GM12878 (cell line): ENCODE measurements around the gene KRCC1. TPM values are rescaled to one million over a fixed set of nuclear protein-coding genes. Genes with fewer than 3 reads are reported as not detected.

ENCODE experiments used
- ATAC-seq: fragments of 200-7000 bp; cut with Tn5 transposase; 3 replicates; pipeline ENCODE4 v1.9.1; 2020; ENCODE audit warnings: mild to moderate bottlenecking, moderate library complexity
- BruUV-seq: library from RNA; stranded (reverse); fragments of 400-500 nt; replicated peaks from 2 replicates; lab custom pipeline; 2021; lab: Mats Ljungman, UMichigan
- CTCF ChIA-PET: fragments of 300-600 bp; sonication (Branson Sonifier 250); formaldehyde crosslinking; extraction: SDS; loops from one replicate; lab custom pipeline; 2021; ENCODE audit warnings: inconsistent platforms; lab: Yijun Ruan, JAX
- POLR2A ChIA-PET: fragments of 350-600 bp; formaldehyde crosslinking; extraction: SDS; loops from one replicate; lab custom pipeline; 2021; ENCODE audit warnings: inconsistent platforms; lab: Charles Lee
- RAD21 ChIA-PET: fragments of 300-600 bp; sonication (Branson Sonifier 250); formaldehyde crosslinking; loops from one replicate; lab custom pipeline; 2023; ENCODE audit warnings: antibody characterized with exemption; ENCODE audit not compliant: unreplicated experiment; lab: Charles Lee
- SMC1A ChIA-PET: fragments of 300-600 bp; sonication (Branson Sonifier 250); formaldehyde crosslinking; loops from one replicate; lab custom pipeline; 2023; ENCODE audit not compliant: unreplicated experiment, uncharacterized antibody; lab: Charles Lee
- DNase-seq: peaks from one replicate; pipeline ENCODE4 v3.0.0-alpha.2; 2011; ENCODE audit warnings: low read depth, low spot score
- FAIRE-seq: peaks from 3 replicates; lab custom pipeline; 2011; peaks lifted over from hg19 to GRCh38; lab: Jason Lieb, UNC
- H2AFZ ChIP-seq: 2 replicates; pipeline ENCODE4 v1.6.0; 2011; ENCODE audit warnings: low read depth, low read length, control low read depth; ENCODE audit not compliant: control insufficient read depth
- H3K27ac ChIP-seq: 2 replicates; pipeline ENCODE4 v1.5.1; 2011; ENCODE audit warnings: control low read depth; ENCODE audit not compliant: control insufficient read depth, insufficient read depth
- H3K27me3 ChIP-seq, 2 experiments: replicated peaks in 1 of 2; 2 replicates each; pipeline versions ENCODE4 v1.6.0 to v1.6.1; 2011; ENCODE audit warnings: low read length in 1 of 2; ENCODE audit not compliant: control insufficient read depth in 2 of 2, insufficient read depth in 2 of 2
- H3K36me3 ChIP-seq, 2 experiments: 2 replicates each; pipeline ENCODE4 v1.5.1; 2011; ENCODE audit warnings: low read length in 1 of 2; ENCODE audit not compliant: control insufficient read depth in 2 of 2, insufficient read depth in 2 of 2
- H3K4me1 ChIP-seq: 2 replicates; pipeline ENCODE4 v1.6.1; 2011; ENCODE audit warnings: mild to moderate bottlenecking, low read length, moderate library complexity, mixed read lengths; ENCODE audit not compliant: control insufficient read depth, insufficient read depth
- H3K4me2 ChIP-seq: 2 replicates; pipeline ENCODE4 v1.6.0; 2011; ENCODE audit warnings: control low read depth; ENCODE audit not compliant: control insufficient read depth, insufficient read depth
- H3K4me3 ChIP-seq: fragments of 200-600 bp; sonication (generic); 2 replicates; pipeline ENCODE4 v1.5.1; 2016
- H3K79me2 ChIP-seq: 2 replicates; pipeline ENCODE4 v1.6.0; 2011; ENCODE audit warnings: low read length; ENCODE audit not compliant: control insufficient read depth, insufficient read depth
- H3K9ac ChIP-seq: 2 replicates; pipeline ENCODE4 v1.8.0; 2011; ENCODE audit warnings: low read length, control low read depth, mixed read lengths; ENCODE audit not compliant: control insufficient read depth, insufficient read depth
- H3K9me3 ChIP-seq: replicated peaks from 3 replicates; pipeline ENCODE4 v1.5.1; 2011; ENCODE audit warnings: mild to moderate bottlenecking, low read length; ENCODE audit not compliant: control insufficient read depth, insufficient read depth
- H4K20me1 ChIP-seq: 2 replicates; pipeline ENCODE4 v1.6.0; 2011; ENCODE audit not compliant: control insufficient read depth, insufficient read depth
- CBFB ChIP-seq: IDR thresholded peaks from 2 replicates; pipeline ENCODE4 v1.6.1; 2016; ENCODE audit warnings: antibody characterized with exemption, low read depth
- ELK1 ChIP-seq: IDR thresholded peaks from 2 replicates; pipeline ENCODE4 v1.6.1; 2012; ENCODE audit warnings: low read depth, low read length, improper control_type of control experiment
- FOXK2 ChIP-seq: fragments of 450-650 bp; IDR thresholded peaks from 2 replicates; pipeline ENCODE4 v1.6.1; 2017; ENCODE audit warnings: mild to moderate bottlenecking, moderate library complexity
- HCFC1 ChIP-seq: fragments of 150-350 bp; IDR thresholded peaks from 2 replicates; pipeline ENCODE4 v1.6.1; 2014; ENCODE audit warnings: low read length
- MXI1 ChIP-seq: fragments of 150-350 bp; IDR thresholded peaks from 2 replicates; pipeline ENCODE4 v1.6.1; 2011; ENCODE audit warnings: low read depth, mild to moderate bottlenecking, inconsistent platforms, low read length, improper control_type of control experiment
- MYB ChIP-seq: fragments of 150-350 bp; IDR thresholded peaks from 2 replicates; pipeline ENCODE4 v1.6.1; 2014; ENCODE audit warnings: mild to moderate bottlenecking, low read depth, low read length, borderline replicate concordance
- MYC ChIP-seq: IDR thresholded peaks from 2 replicates; pipeline ENCODE4 v1.6.1; 2011; ENCODE audit warnings: mild to moderate bottlenecking, low read length, moderate library complexity, inconsistent platforms; ENCODE audit not compliant: insufficient read depth, insufficient replicate concordance, insufficient read length, severe bottlenecking
- RBBP5 ChIP-seq: fragments of 200-600 bp; sonication (generic); conservative IDR thresholded peaks from 2 replicates; pipeline ENCODE4 v1.6.1; 2016
- RELA ChIP-seq: fragments of 450-650 bp; IDR thresholded peaks from 2 replicates; pipeline ENCODE4 v1.8.0; 2014; ENCODE audit warnings: borderline replicate concordance; ENCODE audit not compliant: partially characterized antibody
- ZBED1 ChIP-seq: IDR thresholded peaks from 2 replicates; pipeline ENCODE4 v1.6.1; 2016; ENCODE audit warnings: borderline replicate concordance
- ZNF217 ChIP-seq: fragments of 450-650 bp; IDR thresholded peaks from 2 replicates; pipeline ENCODE4 v1.6.1; 2017; ENCODE audit warnings: antibody characterized with exemption, mild to moderate bottlenecking
- ZNF622 ChIP-seq: fragments of 450-650 bp; IDR thresholded peaks from 2 replicates; pipeline ENCODE4 v1.6.1; 2017; ENCODE audit warnings: mild to moderate bottlenecking, inconsistent platforms
- WGBS: methylation state at CpG from one replicate; pipeline ENCODE4 v1.1.6; 2016; ENCODE audit warnings: low lambda C conversion rate; ENCODE audit not compliant: insufficient replicate concordance, insufficient coverage; ENCODE audit errors: missing lambda C conversion rate; 5-methylcytosine and 5-hydroxymethylcytosine counted together
- in situ Hi-C: fragments of 300-500 bp; cut with MboI; formaldehyde crosslinking; loops from 9 replicates; pipeline ENCODE4 v1.14.3; 2018; ENCODE audit warnings: mixed read lengths
- intact Hi-C: fragments of 100-400 bp; cut with micrococcal nuclease; formaldehyde crosslinking; loops from one replicate; pipeline ENCODE4 v1.14.2; 2022; ENCODE audit not compliant: unreplicated experiment
- polyA plus RNA-seq, 11 experiments: library from polyadenylated mRNA; depleted of rRNA in 4 of 11; unstranded in 6 of 11; stranded (reverse) in 5 of 11; fragments of >200 nt; fragmentation: Nextera tagmentation in 4 of 11; fragmentation: Illumina TruSeq in 1 of 11; extraction: Ambion mirVana in 4 of 11; extraction: Trizol in 1 of 11; gene quantifications; 1 replicate in 1 of 11; 2 replicates in 10 of 11; pipeline versions ENCODE4 v1.2.1 to v1.2.3, GENCODE V29; 2011 to 2016; ENCODE audit warnings: inconsistent platforms in 2 of 11, missing spikeins in 2 of 11, low read depth in 1 of 11
- total RNA-seq, 4 experiments: library from RNA; depleted of rRNA in 3 of 4; stranded (reverse); fragments of >200 nt in 3 of 4; fragmentation: Illumina TruSeq in 1 of 4; extraction: Trizol in 1 of 4; gene quantifications; 2 replicates each; pipeline versions ENCODE4 v1.2.1 to v1.2.3, GENCODE V29; 2013 to 2021
- TF ChIP-seq, protein P1 (sequence below): fragments of 450-650 bp; IDR thresholded peaks from 2 replicates; pipeline ENCODE4 v1.6.1; 2017; ENCODE audit warnings: mild to moderate bottlenecking, low read depth, inconsistent platforms; ENCODE audit not compliant: poor library complexity, severe bottlenecking

KRCC1 gene
- total and polyA plus RNA-seq, 10 of the 15 experiments (the other 5 are each of a cell fraction or from before 2014, with no cell fraction given): 3.8 to 27.2 (median 12.5) TPM

- H3K4me2 ChIP-seq: no peak overlapping the region
- ChIA-PET SMC1A (interaction anchor here (0.9 kb wide), 1 partner anchor 63 kb away, joined by 3 read pairs; no protein-coding TSS in a partner anchor), RAD21 (interaction anchor here (1.0 kb wide), 1 partner anchor 37 kb away, joined by 6 read pairs; no protein-coding TSS in a partner anchor), POLR2A (no interaction called here), CTCF (no interaction called here)
- H3K4me1 ChIP-seq: no peaks in the 10 kb centered on the region
- DNase-seq: no peak
- whole genome bisulfite sequencing: 11% methylated on average over 5 of the region's 5 CpGs
- no peak overlapping the region for H2AFZ ChIP-seq
- BruUV-seq: no TSS peak
- peaks cover 2 to 3% of the 10 kb centered on the region in 2 experiments; a peak in 2 of 4 replicates for H3K27me3 ChIP-seq
- in situ Hi-C loops (no loop called here), intact Hi-C loops (loop anchor here (10.0 kb wide), 1 partner anchor 62 kb away; no protein-coding TSS in a partner anchor)
- ATAC-seq: no peak
- no peaks in the 10 kb centered on the region for H3K79me2 ChIP-seq
- no peaks in the 10 kb centered on the region for H4K20me1 ChIP-seq
- H3K36me3 ChIP-seq: no peaks in the 10 kb centered on the region
- TF ChIP-seq FOXK2: no peak
- TF ChIP-seq RELA: no peak
- TF ChIP-seq ZNF622: no peak
- TF ChIP-seq ZNF217: no peak
- no peak for TF ChIP-seq MYC
- TF ChIP-seq ZBED1: no peak
- TF ChIP-seq CBFB: no peak
- no peak for TF ChIP-seq HCFC1
- TF ChIP-seq MXI1: no peak
- TF ChIP-seq MYB: no peak
- TF ChIP-seq ELK1: no peak
- no peak for TF ChIP-seq RBBP5
- TF ChIP-seq, protein P1, sequence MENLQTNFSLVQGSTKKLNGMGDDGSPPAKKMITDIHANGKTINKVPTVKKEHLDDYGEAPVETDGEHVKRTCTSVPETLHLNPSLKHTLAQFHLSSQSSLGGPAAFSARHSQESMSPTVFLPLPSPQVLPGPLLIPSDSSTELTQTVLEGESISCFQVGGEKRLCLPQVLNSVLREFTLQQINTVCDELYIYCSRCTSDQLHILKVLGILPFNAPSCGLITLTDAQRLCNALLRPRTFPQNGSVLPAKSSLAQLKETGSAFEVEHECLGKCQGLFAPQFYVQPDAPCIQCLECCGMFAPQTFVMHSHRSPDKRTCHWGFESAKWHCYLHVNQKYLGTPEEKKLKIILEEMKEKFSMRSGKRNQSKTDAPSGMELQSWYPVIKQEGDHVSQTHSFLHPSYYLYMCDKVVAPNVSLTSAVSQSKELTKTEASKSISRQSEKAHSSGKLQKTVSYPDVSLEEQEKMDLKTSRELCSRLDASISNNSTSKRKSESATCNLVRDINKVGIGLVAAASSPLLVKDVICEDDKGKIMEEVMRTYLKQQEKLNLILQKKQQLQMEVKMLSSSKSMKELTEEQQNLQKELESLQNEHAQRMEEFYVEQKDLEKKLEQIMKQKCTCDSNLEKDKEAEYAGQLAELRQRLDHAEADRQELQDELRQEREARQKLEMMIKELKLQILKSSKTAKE: no peak
- no peak for FAIRE-seq
- H3K9me3 ChIP-seq: no peaks in the 10 kb centered on the region
- no peak overlapping the region for H3K9ac ChIP-seq
- H3K27ac ChIP-seq: no peak overlapping the region
- no peak overlapping the region for H3K4me3 ChIP-seq
Observed at GRCh38 chr2:88096708-88097107, 41.1 kb upstream of the KRCC1 start.
